Activated CD8-positive, alpha-beta T cell treated with anti-CD3 and anti-CD28 coated beads for 36 hours (primary cell): ENCODE data around the gene KCTD1. TPM values are rescaled to one million over a fixed set of nuclear protein-coding genes. Genes with fewer than 3 reads are reported as not detected.

ENCODE experiments used
- ATAC-seq: fragments of 200-7000 bp; cut with Tn5 transposase; one replicate; pipeline ENCODE4 v1.10.0; 2021; ENCODE audit warnings: mild to moderate bottlenecking, moderate library complexity
- CTCF ChIA-PET: fragments of 350-600 bp; sonication (Branson Sonifier 250); formaldehyde crosslinking; loops from one replicate; lab custom pipeline; 2021; ENCODE audit warnings: antibody characterized with exemption; lab: Charles Lee
- POLR2A ChIA-PET: fragments of 350-600 bp; sonication (Branson Sonifier 250); formaldehyde crosslinking; loops from one replicate; lab custom pipeline; 2021; ENCODE audit warnings: antibody characterized with exemption; lab: Charles Lee
- DNase-seq: peaks from one replicate; pipeline ENCODE4 v3.0.0-alpha.2; 2020
- H3K27ac Mint-ChIP-seq: one replicate; pipeline ENCODE4 v1.8.0; 2021; ENCODE audit warnings: mild to moderate bottlenecking, mixed read lengths
- H3K27me3 Mint-ChIP-seq: one replicate; pipeline ENCODE4 v1.8.0; 2021; ENCODE audit warnings: mixed read lengths
- H3K36me3 Mint-ChIP-seq: one replicate; pipeline ENCODE4 v1.8.0; 2021; ENCODE audit warnings: low read depth, mixed read lengths
- H3K4me1 Mint-ChIP-seq: one replicate; pipeline ENCODE4 v1.8.0; 2021; ENCODE audit warnings: low read depth, mixed read lengths
- H3K4me3 Mint-ChIP-seq: one replicate; pipeline ENCODE4 v1.8.0; 2021; ENCODE audit warnings: mild to moderate bottlenecking, moderate library complexity, mixed read lengths
- H3K9me3 Mint-ChIP-seq: one replicate; pipeline ENCODE4 v1.8.0; 2021; ENCODE audit warnings: mixed read lengths
- intact Hi-C: fragments of 100-400 bp; cut with micrococcal nuclease; formaldehyde crosslinking; loops from one replicate; pipeline ENCODE4 v1.10.0; 2022
- total RNA-seq, 2 experiments: library from RNA; stranded (reverse); gene quantifications; one replicate each; pipeline ENCODE4 v1.2.3, GENCODE V29; 2021
- TF ChIP-seq, protein P1 (sequence below): fragments of 200-600 bp; IDR thresholded peaks from one replicate; pipeline ENCODE4 v1.8.0; 2022; ENCODE audit warnings: antibody characterized with exemption, mild to moderate bottlenecking

Gene KCTD1
- total RNA-seq, 2 experiments from 2014 or later = 3.4 TPM

GRCh38 chr18:26549263-26550094 lies 1.1 kb upstream of the KCTD1 start:
- POLR2A ChIA-PET = no interaction called here
- intact Hi-C loops = no loop called here
- TF ChIP-seq, protein P1, sequence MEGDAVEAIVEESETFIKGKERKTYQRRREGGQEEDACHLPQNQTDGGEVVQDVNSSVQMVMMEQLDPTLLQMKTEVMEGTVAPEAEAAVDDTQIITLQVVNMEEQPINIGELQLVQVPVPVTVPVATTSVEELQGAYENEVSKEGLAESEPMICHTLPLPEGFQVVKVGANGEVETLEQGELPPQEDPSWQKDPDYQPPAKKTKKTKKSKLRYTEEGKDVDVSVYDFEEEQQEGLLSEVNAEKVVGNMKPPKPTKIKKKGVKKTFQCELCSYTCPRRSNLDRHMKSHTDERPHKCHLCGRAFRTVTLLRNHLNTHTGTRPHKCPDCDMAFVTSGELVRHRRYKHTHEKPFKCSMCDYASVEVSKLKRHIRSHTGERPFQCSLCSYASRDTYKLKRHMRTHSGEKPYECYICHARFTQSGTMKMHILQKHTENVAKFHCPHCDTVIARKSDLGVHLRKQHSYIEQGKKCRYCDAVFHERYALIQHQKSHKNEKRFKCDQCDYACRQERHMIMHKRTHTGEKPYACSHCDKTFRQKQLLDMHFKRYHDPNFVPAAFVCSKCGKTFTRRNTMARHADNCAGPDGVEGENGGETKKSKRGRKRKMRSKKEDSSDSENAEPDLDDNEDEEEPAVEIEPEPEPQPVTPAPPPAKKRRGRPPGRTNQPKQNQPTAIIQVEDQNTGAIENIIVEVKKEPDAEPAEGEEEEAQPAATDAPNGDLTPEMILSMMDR = no peak
- Mint-ChIP-seq H3K9me3 (no peaks in the 10 kb centered on the region), H3K4me3 (peak overlapping the region; percentile 64), H3K27ac (no peak overlapping the region), H3K36me3 (peaks cover 9% of the 10 kb centered on the region), H3K4me1 (peaks cover 27% of the 10 kb centered on the region), H3K27me3 (peaks cover 41% of the 10 kb centered on the region)
- no peak for ATAC-seq
- CTCF ChIA-PET = interaction anchor here (0.5 kb wide), 1 partner anchor 586 kb away, joined by 3 read pairs; no protein-coding TSS in a partner anchor
- DNase-seq = peak; percentile 30

DNA sequence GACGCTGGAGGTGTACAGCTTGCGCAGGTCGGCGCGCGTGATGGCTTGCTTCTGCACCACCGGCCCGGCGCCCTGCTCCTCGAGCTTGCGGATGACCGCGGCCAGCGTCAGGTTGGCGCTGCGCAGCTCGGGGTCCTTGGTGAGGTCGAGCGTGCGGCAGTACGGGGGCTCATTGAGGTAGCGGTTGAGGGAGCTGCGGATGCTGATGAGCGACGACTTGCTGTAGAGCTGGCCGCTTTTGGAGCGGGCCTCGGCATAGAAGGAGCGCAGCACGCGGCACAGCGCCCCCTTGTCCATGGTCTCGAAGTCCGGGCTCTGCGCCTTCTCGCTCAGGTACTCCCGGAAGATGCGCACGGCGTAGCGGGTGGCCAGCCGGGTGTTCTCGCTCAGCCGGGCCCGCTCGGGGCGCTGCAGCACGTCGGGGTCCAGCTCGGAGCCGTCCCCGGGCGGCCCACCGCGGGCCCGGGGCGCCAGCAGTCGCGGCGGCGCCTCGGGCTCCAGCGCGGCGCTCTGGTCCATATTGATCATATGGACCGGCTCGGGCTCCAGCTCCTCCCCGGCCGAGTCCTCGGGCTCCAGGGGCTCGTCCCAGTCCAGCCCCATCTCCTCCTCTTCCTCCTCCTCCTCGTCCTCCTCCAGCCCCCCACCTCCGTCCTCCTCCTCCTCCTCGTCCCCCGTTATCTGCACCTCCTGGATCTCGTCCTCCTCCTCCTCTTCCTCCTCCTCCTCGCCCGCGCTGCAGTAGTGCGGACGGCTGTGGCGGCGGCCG lies 523 bp downstream of the KCTD1 start:
- peak overlapping the region; percentile 52 for H3K27ac Mint-ChIP-seq
- TF ChIP-seq, protein P1 = peak; percentile 46
- peak; percentile 75 for DNase-seq
- peaks cover 9% of the 10 kb centered on the region for H3K36me3 Mint-ChIP-seq
- H3K4me3 Mint-ChIP-seq = peak overlapping the region; percentile 74
- ATAC-seq = peak; percentile 79
- intact Hi-C loops = no loop called here
- H3K9me3 Mint-ChIP-seq = no peaks in the 10 kb centered on the region
- POLR2A ChIA-PET = interaction anchor here (1.4 kb wide), 1 partner anchor 9 kb away, joined by 4 read pairs; no protein-coding TSS in a partner anchor
- peaks cover 30% of the 10 kb centered on the region for H3K4me1 Mint-ChIP-seq
- H3K27me3 Mint-ChIP-seq = peaks cover 28% of the 10 kb centered on the region
- CTCF ChIA-PET = interaction anchor here (0.7 to 1.3 kb wide), 2 partner anchors 23 to 164 kb away, joined by 3 to 4 read pairs; no protein-coding TSS in a partner anchor

DNA sequence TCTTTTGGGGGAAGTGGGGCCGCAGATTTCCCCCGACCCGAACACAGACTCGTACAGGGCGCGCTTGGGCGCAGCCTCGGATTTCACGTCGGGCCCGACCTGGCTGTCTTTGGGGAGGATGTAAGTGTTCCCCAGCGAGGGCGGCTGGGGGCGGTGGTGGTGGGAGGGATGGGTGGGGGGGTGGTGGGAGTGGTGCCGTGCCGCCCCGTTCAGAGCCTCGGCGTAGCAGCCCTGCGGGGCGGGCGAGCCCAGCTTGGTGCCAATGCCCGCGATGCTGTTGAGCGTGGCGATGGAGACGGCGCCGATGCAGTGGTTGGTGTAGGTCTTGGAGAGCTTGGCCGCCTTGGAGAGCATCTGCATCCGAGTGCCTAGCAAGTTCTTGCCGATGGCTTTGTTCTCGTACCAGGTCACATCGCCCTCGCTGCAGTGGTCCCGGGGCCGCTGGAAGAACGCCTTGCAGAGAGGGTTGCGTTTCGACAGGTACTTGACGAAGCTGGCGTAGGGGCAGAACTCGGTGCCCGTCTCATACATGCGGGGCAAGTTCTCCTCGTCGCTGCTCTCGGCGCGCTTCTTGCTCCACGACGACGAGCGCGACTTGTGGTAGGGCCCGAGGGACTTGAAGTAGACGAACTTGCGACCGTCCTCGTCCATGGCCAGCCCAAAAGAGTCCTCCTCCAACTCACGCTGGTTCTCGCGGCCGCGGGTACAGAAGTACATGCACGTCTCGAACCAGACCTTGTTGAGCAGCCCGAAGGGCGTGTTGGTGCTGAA lies 1.3 kb downstream of the KCTD1 start:
- CTCF ChIA-PET = interaction anchor here (0.7 to 1.3 kb wide), 2 partner anchors 23 to 163 kb away, joined by 3 to 4 read pairs; no protein-coding TSS in a partner anchor
- no peak for ATAC-seq
- peaks cover 9% of the 10 kb centered on the region for H3K36me3 Mint-ChIP-seq
- no peaks in the 10 kb centered on the region for H3K9me3 Mint-ChIP-seq
- peaks cover 30% of the 10 kb centered on the region for H3K4me1 Mint-ChIP-seq
- TF ChIP-seq, protein P1 = no peak
- intact Hi-C loops = no loop called here
- peak overlapping the region; percentile 74 for H3K4me3 Mint-ChIP-seq
- peaks cover 22% of the 10 kb centered on the region for H3K27me3 Mint-ChIP-seq
- no peak for DNase-seq
- H3K27ac Mint-ChIP-seq = no peak overlapping the region
- POLR2A ChIA-PET = no interaction called here

GRCh38 chr18:26546170-26546874 lies 2.0 kb downstream of the KCTD1 start:
- ChIA-PET CTCF (no interaction called here), POLR2A (no interaction called here)
- H3K4me1 Mint-ChIP-seq = peaks cover 30% of the 10 kb centered on the region
- H3K4me3 Mint-ChIP-seq = no peak overlapping the region
- H3K9me3 Mint-ChIP-seq = no peaks in the 10 kb centered on the region
- ATAC-seq (no peak), DNase-seq (no peak)
- TF ChIP-seq, protein P1 = no peak
- H3K36me3 Mint-ChIP-seq = peaks cover 9% of the 10 kb centered on the region
- H3K27ac Mint-ChIP-seq = no peak overlapping the region
- peaks cover 15% of the 10 kb centered on the region for H3K27me3 Mint-ChIP-seq
- intact Hi-C loops = no loop called here
